HG03457 (cell line): ENCODE measurements around the gene MAP2K6.

Experiments used
- ATAC-seq: cut with Tn5 transposase; IDR thresholded peaks from one replicate; pipeline ENCODE4 v1.9.1; 2021; ENCODE audit warnings: moderate number of reproducible peaks; ENCODE audit not compliant: unreplicated experiment

The MAP2K6 gene

DNA sequence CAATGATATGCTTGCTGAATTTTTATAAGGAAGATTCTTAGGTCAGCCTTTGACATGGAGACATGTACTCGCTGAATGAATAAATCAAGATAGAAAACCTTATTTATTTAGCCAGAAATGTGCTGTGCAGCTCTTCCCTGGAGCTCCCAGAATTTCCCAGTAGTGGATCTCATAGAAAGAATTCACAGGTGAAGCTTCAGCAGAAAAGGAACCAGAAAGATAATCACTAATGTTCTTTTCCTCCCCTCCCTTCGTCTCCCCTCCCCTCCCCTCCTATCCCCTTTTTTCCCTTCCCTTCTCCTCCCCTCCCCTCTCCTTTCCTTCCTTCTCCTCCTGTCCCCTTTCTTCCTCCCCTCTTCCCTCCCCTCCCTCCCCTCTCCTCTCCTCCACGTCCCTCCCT is 158.2 kb downstream of the MAP2K6 start:
- no peak for ATAC-seq

DNA sequence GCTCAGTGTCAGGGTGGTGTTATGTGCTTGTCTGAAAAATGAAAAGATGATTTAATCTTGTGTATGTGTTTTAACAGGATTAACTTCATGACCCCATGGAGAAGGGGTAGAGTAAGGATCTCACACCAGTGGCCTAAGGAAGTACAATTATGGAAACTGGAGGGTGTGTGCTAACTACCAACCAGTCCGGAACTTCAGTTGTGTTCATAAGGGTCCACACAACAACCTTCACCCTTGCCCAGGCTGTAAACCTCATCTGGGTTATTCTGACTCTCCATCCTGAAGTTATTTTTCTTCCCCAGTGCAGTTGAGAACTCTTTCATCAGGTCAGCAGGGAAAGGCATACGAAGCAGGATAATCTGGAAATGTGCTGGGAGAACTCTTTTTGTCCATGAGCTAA is 158.9 kb downstream of the MAP2K6 start:
- no peak for ATAC-seq

DNA sequence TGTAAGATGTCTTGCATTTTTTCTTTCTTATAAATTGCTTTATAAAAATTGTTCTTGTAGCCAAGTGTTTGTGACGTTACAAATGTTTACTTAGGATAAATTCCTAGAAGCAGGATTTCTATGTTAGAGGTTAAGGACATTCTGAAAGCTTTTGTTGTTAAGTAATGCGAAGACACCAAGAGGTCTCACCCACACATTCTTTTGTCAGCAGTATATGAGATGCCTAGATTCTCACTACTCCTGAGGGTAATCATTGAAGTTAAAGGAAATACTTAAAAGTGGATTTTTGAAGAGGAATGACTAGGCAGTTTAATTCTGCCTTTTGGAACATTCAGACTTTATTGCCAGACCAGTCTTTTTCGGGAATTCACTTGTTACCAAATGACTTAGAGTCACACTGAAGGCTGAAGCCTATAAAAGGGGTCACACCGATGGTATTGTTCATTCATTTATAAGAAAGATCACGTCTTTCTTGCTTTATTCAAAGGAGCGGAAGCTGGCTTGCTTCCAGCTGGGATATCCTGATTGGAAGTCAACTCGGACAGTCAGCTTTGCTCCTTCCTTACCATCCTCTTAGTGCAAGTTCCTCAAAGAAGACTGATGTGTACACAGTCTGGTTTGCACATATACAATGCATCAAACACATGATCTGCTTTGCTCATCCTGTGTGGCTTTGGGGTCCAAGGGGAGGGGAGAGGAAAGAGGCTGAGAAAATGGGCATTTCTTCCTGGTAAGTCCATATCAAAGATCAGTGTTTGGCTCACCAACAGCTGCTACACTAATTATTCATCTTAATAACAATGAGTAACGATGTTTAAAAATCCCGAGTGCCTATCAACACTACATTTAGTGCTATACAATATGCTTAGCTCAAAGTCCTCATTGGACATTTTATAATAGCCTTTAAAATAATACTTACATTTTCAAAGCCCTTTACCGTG is 160.0 kb downstream of the MAP2K6 start:
- no peak for ATAC-seq

DNA sequence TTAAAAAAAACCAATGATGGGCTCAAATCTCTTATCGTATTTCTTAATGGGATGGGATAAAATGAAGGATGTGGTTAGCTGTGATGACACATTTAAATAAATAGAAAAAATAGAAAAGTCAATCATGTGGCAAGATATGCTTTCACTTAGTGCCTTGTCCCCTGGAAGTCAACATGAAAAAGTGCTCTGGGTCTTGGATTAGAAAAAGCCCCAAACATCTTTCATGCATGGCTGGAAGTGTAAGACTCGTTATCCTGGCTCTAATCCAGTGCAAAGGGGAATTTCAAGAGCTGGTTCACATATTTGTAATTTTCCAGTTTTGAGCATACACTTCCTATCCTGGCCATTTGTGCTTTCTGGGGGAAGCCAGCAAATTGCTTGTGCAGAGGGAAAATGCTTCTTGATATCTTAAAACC is 160.9 kb downstream of the MAP2K6 start:
- no peak for ATAC-seq

DNA sequence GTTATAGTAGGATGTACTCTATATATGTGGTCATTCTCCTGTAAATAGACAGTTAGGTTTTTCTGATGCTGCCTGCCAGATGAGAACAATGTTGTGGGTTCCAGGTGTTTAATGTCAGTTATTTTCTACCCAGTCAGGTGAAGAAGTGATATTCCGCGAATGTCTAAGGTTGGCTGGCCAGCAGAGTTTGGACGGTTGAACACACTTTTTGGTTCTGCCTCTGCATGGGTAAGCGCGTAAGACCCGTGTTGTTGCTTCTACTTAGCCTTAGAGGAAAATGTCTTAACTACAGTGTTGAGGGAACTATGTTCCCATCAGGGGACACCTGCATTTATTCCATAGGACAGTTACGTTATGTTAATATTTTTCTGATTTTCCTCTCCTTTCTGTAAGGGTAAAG is 162.6 kb downstream of the MAP2K6 start:
- no peak for ATAC-seq

DNA sequence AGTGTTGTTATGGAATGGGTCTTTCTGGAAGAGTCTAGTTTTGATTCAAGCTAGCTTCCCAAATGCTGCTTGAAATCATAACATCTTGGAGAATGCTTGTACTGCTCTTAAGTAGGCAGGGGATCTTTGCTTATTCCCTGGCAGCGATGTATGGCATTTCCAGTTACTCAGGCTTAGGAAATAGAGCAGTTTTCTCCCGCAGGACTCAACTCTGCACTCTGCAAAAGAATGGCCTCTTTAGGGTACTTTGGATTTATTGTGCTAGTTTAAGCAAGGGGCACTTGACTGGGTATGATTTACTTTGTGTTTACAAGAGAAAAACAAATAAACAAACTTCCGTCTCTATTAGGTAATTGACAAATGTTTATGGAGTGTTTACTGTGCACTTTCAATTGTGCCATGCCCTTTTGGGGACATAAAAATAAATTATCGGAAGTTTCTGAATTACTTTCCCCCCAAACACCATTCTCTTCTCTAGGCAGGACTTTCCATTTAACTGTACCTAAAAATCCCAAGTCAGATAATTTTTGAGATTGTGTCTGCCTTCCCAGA is 164.0 kb downstream of the MAP2K6 start:
- ATAC-seq = no peak

DNA sequence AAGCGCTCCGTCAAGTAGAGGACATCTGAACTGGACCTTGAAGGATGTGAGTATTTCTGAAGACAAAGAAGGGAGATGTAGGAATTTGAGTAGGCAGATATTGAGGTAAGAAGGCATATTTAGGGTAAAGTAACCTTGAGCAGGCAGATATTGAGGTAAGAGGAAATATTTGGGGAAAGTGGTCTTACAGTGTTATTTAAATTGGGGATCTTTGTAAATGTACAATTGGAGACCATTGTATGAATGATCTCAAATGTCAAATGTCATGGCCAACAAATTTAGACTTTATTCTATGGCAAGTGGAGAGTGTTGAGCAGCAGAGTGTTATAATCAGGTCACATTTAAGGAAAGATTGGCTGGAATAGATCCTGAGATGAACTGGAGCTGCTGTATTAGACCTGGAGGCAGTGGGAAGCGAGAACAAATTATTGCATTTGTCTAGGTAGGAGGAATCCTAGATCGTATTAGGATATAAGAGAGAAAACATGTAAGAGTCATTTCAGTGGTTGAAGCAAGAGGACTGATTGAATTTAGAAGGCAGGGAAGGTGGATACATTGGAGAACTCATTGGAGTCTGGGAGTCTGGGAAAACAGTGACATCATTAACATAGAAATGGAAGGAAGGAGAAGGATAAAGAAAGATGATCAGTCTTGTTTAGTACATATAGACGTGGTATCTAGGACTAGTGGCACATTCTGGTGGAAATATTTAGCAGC is 165.6 kb downstream of the MAP2K6 start:
- ATAC-seq = no peak

DNA sequence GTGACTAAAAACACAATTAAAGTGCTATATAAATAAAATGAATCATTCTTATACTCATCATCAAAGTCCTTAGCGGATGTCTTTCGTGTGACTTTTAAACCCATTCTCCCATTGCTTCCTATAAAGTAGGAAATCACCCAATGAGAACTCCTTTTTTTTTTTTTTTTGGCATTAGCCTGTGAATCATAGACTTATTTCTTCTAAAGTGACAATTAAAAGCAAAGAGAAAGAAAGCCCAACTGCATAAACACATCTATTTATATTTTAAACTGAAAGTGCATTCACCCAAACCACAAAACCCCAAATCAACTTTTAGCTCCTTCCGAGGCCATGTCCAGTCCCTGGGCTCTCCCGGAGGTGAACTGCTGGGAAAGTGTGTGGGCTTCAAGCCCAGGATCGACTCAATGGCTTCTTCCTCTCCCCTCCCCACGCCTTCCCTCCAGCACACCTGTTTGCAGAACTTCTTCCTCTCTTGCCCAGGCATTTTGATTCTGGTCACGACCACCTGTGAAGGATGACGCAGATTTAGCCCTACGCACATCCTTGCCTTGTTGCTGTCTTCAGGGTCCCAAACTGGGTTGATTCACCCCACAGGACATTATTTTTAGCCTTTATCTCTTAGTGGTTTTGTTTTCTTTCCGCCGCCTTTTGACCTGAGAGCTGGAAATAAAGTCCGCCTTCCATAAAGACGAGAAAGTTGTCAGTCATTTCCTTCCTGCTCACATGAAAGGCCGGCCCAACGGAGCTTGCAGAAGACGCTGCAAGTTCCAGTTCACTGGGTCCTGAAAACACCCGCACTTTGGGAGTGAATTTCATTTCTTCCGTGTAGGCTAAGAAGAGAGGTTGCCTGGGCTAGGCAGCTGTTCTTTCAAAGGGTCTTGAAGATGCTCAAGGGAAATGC is 166.8 kb downstream of the MAP2K6 start:
- ATAC-seq = peak; percentile 72

DNA sequence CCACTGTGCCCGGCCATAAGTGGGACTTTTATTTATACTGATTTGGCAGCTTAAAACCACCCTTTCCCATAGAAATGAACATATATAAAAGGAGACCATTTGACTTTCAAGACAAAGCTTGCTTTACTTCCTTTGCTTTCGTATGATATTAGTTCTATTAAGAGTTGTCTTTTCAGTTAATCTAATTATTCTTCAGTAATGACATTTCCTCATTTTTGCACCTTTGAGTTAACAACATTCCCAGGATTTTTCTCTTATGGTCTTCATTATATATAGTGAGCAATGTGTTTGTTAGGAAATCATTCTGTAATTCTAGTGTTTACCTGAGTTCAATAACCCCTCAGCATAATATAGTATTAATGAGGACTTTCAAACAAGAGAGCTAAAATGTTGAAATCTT is 173.8 kb downstream of the MAP2K6 start:
- ATAC-seq = no peak

DNA sequence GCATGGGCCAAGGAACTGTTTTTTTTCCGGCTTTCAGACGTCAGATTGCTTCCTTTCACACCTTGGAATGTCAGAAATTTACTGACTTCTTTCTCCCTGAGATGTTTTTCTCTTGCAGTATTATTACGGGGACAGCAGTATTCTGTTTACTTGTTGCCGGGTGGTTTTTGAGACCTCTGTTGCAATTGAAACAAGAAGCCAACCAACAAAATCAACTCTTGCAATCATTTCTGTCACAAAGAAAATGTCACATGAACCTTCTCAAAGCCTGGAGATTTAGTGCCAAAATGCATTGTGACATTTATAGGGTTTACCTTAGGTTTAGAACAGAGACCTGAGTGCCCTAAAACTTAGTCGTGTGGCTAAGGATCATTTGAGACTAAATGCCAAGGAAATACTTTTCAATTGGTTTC is 174.3 kb downstream of the MAP2K6 start:
- no peak for ATAC-seq

DNA sequence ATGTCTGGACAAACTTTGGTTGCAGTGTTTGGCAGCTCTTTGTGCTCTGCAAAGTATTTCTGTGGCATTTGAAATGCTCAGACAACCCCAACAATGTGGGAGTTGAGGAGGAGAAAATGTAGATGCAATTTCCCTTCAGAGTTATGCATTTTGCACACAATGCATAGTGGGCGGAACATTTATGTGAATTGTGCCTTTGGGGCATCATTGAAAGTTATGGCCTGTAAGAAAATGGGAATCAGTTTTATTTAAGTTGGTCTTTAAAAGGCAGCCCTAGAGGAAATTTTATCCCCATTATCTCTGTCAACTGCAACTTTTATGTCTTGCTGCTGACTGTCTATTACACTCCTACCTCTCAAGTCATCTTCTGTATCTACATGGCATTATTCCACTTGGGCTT is 176.2 kb downstream of the MAP2K6 start:
- ATAC-seq = no peak

DNA sequence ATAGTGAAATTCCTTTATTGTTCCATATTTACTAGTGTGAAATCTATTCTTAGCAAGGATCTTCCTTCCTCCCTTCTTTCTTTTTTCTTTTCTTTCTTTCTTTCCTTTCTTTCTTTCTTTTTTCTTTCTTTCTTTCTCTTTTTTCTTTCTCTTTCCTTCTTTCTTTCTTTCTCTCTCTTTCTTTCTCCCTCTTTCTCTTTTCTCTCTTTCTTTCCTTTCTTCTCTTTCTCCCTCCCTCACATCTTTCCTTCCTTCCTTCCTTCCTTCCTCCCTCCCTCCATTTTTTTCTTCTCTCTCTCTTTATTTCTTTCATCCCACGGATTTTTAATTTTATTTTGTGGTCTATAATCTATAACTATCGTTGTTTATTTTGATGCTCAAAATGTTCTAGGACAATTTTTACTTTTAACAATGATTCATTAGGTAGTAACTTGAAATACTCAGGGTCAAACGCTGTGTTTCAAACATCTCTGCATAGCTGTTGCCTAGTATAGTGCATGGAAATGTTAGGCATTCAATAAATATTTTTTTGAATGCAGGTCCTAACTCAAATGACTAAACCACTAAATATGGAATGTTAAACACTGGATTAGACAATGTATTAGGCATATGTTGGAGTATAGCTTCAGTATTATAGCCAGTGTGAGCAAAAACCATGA is 178.3 kb downstream of the MAP2K6 start:
- no peak for ATAC-seq

DNA sequence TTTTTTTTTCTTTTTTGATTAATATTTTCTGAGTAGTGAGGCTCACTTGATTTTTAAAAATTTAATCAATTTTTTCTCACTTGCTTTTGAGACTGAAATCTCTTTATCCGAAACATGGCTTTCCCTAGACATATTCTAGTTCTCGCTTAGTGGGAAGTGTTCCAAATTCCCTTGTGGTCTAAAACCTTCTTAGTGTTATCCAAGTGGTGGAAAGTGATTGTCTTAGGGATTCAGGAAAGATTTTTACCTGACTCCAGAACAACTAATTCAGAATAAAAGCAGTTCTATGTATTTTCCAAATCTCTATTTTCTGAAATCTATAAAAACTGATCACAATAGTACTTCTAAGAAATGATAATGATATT is 178.8 kb downstream of the MAP2K6 start:
- ATAC-seq = no peak

DNA sequence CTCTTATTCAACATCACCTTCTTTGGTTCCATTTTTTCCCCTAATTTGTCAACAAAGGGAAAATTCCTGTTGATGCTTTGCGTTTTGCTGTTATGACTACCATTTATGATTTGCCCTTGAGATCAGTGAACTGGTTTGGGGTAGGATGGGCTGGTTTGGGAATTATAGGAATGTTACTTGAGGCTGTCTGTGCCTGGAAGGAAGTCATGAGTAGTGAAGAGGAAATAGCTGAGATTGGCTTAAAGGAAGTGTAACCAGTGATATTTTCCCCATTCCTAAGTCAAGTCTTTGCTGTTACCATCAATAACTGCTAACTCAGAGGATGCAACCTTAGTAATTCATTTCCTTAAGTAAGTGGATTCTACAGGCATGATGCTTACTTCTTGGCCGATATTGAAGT is 179.2 kb downstream of the MAP2K6 start:
- ATAC-seq = no peak

DNA sequence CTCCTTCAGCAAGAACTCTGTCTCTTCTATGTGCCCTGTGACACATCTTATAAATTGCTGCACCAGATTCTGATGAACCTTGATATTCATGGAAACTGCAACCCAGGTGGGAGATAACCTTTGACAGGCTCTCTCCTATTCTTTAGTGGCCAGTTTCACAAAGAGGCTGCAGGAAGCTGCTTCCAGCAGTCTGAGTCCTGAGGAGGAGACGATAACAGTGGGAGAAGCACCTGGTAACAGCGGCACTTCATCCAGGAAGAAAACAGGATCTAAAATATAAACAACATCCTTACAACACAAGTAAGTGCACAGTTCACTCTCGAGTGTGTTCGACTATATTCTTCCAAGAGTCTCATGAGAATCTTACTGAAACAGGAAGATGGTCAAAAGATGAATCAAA is 180.1 kb downstream of the MAP2K6 start:
- no peak for ATAC-seq

DNA sequence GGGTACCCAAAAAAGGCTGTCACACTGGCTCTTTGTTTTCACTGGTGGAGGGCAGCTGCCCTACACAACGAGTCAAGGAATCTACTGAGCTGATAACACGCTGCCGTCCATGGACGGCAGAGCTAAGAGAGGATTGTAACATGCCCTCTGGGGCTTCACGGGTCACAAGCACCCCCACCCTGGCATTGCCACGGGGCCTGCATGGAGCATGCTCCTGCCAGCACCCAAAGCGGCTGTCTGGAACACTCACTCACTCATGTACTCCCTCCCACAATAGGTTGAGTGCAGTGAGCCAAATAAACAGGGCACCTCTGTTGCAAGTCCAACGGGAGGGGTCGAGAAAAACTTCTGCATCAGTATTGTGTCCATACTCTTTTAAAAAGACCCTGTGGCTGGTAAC is 181.6 kb downstream of the MAP2K6 start:
- no peak for ATAC-seq

DNA sequence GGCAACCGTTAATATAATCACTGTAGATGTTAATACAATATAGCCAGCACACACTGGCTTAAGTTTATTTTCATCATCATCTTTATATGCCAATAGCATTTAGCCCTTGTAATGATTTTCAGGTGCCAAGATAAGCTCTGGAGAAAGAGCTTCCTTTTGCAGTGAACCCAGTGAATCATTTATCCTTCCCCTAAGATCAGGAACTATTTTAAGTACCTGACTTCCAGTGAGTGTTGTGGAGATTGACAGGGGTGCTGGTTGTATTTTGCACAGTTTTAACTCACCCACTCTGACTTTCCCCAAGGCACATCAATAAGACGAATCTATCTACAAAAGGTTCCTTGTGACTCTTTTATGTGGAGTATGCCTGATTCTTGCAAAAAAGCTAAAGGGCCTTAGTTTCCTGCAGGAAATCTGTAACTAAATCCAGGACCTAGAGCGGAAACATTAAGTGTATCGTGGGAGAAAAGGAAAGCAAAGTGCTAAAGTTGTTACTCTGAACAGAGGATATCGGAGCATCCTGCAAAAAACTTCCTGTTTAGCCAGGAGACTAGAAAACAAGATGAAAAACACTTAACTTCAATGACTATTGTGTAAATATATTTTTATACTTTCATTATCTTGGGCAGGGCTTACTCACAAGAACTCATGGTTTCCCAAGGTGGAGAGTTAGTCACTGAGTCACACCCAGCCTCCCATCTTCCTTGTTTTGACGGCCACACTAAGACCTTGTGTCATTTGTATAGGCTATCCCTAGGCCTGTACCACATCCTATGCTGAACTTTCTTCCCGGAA is 183.6 kb downstream of the MAP2K6 start:
- ATAC-seq = no peak

DNA sequence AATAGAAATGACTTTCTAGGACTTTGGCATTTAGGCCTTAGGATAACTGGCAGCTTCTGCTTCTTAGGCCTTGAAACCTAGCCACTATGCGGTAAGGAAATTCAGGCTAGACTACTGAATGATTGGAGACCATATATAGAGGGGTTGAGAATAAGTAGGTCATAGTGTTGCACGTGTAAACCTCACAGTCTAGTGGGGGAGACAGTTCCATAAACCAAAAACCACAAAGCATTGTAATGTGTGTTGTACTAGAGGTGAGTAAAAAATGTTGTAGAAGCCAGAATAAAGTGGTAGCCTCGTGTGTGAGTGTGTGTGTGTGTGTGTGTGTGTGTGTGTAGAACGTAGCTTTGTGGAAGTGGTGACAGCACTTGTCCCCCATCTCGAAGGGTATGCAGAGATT is 188.5 kb downstream of the MAP2K6 start:
- ATAC-seq = no peak
